ENCODE results near the gene COQ7. TPM values are rescaled to one million over a fixed set of nuclear protein-coding genes. Genes with fewer than 3 reads are reported as not detected.

COQ7 gene
- total RNA-seq, result 10 to 100 TPM; 13.2 to 14.6 TPM

GRCh38 chr16:19067349-19068236, at the start of gene COQ7:
Gene COQ7 (plus strand): TSS chr16:19067614. CDS start chr16:19067665, 51 bp downstream.
- H3K36me3 Mint-ChIP-seq (ENCODE audit: low read depth), result peaks cover 2% of the 10 kb centered on the region
- peaks cover 19% of the 10 kb centered on the region for H3K4me1 Mint-ChIP-seq
- peaks cover 3% of the 10 kb centered on the region for H3K27me3 Mint-ChIP-seq
- ChIA-PET POLR2A (interaction anchor here (0.6 to 1.6 kb wide), 9 partner anchors 45 to 488 kb away, joined by 3 to 6 read pairs (median 5); partner anchors contain the start of genes ARL6IP1, CCP110, ITPRIPL2 and RPS15A), CTCF (interaction anchor here (1.0 to 1.2 kb wide), 2 partner anchors 18 to 488 kb away, joined by 3 to 9 read pairs; partner anchors contain the start of gene VPS35L)
- DNase-seq, result peak; percentile 99
- H3K27ac Mint-ChIP-seq, result peak within 1 kb of the TSS; percentile 98
- no peaks in the 10 kb centered on the region for H3K9me3 Mint-ChIP-seq
- peak within 1 kb of the TSS; percentile 82 for H3K4me3 Mint-ChIP-seq

GRCh38 chr16:19020689-19021088, 46.7 kb upstream of the COQ7 start:
- POLR2A ChIA-PET, result no interaction called here
- peaks cover 3% of the 10 kb centered on the region for H3K27me3 Mint-ChIP-seq
- H3K4me3 Mint-ChIP-seq, result no peak overlapping the region
- H3K27ac Mint-ChIP-seq, result no peak overlapping the region
- no peaks in the 10 kb centered on the region for H3K36me3 Mint-ChIP-seq (ENCODE audit: low read depth)
- H3K4me1 Mint-ChIP-seq, result no peaks in the 10 kb centered on the region
- DNase-seq, result no peak
- CTCF ChIA-PET, result interaction anchor here (0.7 kb wide), 1 partner anchor 451 kb away, joined by 3 read pairs; no protein-coding TSS in a partner anchor
- H3K9me3 Mint-ChIP-seq, result no peaks in the 10 kb centered on the region

GRCh38 chr16:19021747-19022146, 45.7 kb upstream of the COQ7 start:
- CTCF ChIA-PET, result no interaction called here
- Mint-ChIP-seq H3K9me3 (no peaks in the 10 kb centered on the region), H3K36me3 (ENCODE audit: low read depth) (no peaks in the 10 kb centered on the region), H3K4me1 (no peaks in the 10 kb centered on the region), H3K4me3 (no peak overlapping the region), H3K27me3 (peaks cover 3% of the 10 kb centered on the region), H3K27ac (no peak overlapping the region)
- POLR2A ChIA-PET, result no interaction called here
- DNase-seq, result no peak

GRCh38 chr16:19027416-19027815, 40.0 kb upstream of the COQ7 start:
- Mint-ChIP-seq H3K4me1 (no peaks in the 10 kb centered on the region), H3K27ac (no peak overlapping the region), H3K27me3 (no peaks in the 10 kb centered on the region), H3K9me3 (no peaks in the 10 kb centered on the region), H3K36me3 (ENCODE audit: low read depth) (no peaks in the 10 kb centered on the region), H3K4me3 (no peak overlapping the region)
- POLR2A ChIA-PET, result no interaction called here
- CTCF ChIA-PET, result no interaction called here
- DNase-seq, result no peak

GRCh38 chr16:19029980-19030379, 37.4 kb upstream of the COQ7 start:
- no peaks in the 10 kb centered on the region for H3K9me3 Mint-ChIP-seq
- no peak overlapping the region for H3K27ac Mint-ChIP-seq
- H3K4me3 Mint-ChIP-seq, result no peak overlapping the region
- CTCF ChIA-PET, result no interaction called here
- H3K4me1 Mint-ChIP-seq, result no peaks in the 10 kb centered on the region
- no peak for DNase-seq
- no peaks in the 10 kb centered on the region for H3K36me3 Mint-ChIP-seq (ENCODE audit: low read depth)
- peaks cover 6% of the 10 kb centered on the region for H3K27me3 Mint-ChIP-seq
- POLR2A ChIA-PET, result no interaction called here

GRCh38 chr16:19031738-19032137, 35.7 kb upstream of the COQ7 start:
- CTCF ChIA-PET, result interaction anchor here (1.0 kb wide), 1 partner anchor 9 kb away, joined by 3 read pairs; no protein-coding TSS in a partner anchor
- no peaks in the 10 kb centered on the region for H3K4me1 Mint-ChIP-seq

GRCh38 chr16:19033761-19034160, 33.7 kb upstream of the COQ7 start:
- no peaks in the 10 kb centered on the region for H3K9me3 Mint-ChIP-seq
- ChIA-PET CTCF (no interaction called here), POLR2A (no interaction called here)
- peaks cover 8% of the 10 kb centered on the region for H3K27me3 Mint-ChIP-seq
- no peaks in the 10 kb centered on the region for H3K36me3 Mint-ChIP-seq (ENCODE audit: low read depth)
- H3K27ac Mint-ChIP-seq, result no peak overlapping the region
- no peaks in the 10 kb centered on the region for H3K4me1 Mint-ChIP-seq
- H3K4me3 Mint-ChIP-seq, result no peak overlapping the region
- DNase-seq, result no peak

More at GRCh38 chr16:19031738-19032137, 35.7 kb upstream of the COQ7 start:
- Mint-ChIP-seq H3K36me3 (ENCODE audit: low read depth) (no peaks in the 10 kb centered on the region), H3K27ac (no peak overlapping the region), H3K27me3 (peaks cover 8% of the 10 kb centered on the region), H3K4me3 (no peak overlapping the region), H3K9me3 (no peaks in the 10 kb centered on the region)
- POLR2A ChIA-PET, result no interaction called here
- DNase-seq, result no peak

GRCh38 chr16:19040400-19040799, 27.0 kb upstream of the COQ7 start:
- Mint-ChIP-seq H3K4me3 (no peak overlapping the region), H3K9me3 (no peaks in the 10 kb centered on the region), H3K4me1 (no peaks in the 10 kb centered on the region), H3K27me3 (peaks cover 2% of the 10 kb centered on the region), H3K27ac (no peak overlapping the region), H3K36me3 (ENCODE audit: low read depth) (no peaks in the 10 kb centered on the region)
- CTCF ChIA-PET, result no interaction called here
- POLR2A ChIA-PET, result no interaction called here
- no peak for DNase-seq

GRCh38 chr16:19044769-19045168, 22.6 kb upstream of the COQ7 start:
- no peaks in the 10 kb centered on the region for H3K36me3 Mint-ChIP-seq (ENCODE audit: low read depth)
- no peak for DNase-seq
- no peak overlapping the region for H3K27ac Mint-ChIP-seq
- H3K27me3 Mint-ChIP-seq, result no peaks in the 10 kb centered on the region
- CTCF ChIA-PET, result no interaction called here
- POLR2A ChIA-PET, result no interaction called here
- no peaks in the 10 kb centered on the region for H3K4me1 Mint-ChIP-seq
- no peak overlapping the region for H3K4me3 Mint-ChIP-seq
- no peaks in the 10 kb centered on the region for H3K9me3 Mint-ChIP-seq

- Mint-ChIP-seq H3K27me3 (no peaks in the 10 kb centered on the region), H3K36me3 (ENCODE audit: low read depth) (no peaks in the 10 kb centered on the region), H3K27ac (no peak overlapping the region), H3K9me3 (no peaks in the 10 kb centered on the region), H3K4me1 (no peaks in the 10 kb centered on the region), H3K4me3 (no peak overlapping the region)
- POLR2A ChIA-PET, result no interaction called here
- CTCF ChIA-PET, result no interaction called here
- no peak for DNase-seq
These were observed 21.4 kb upstream of the COQ7 start for GRCh38 chr16:19046062-19046461.

GRCh38 chr16:19062706-19063105, 4.7 kb upstream of the COQ7 start:
- no peak overlapping the region for H3K27ac Mint-ChIP-seq
- ChIA-PET CTCF (no interaction called here), POLR2A (interaction anchor here (0.6 kb wide), 1 partner anchor 22 kb away, joined by 4 read pairs; no protein-coding TSS in a partner anchor)
- H3K27me3 Mint-ChIP-seq, result peaks cover 3% of the 10 kb centered on the region
- no peaks in the 10 kb centered on the region for H3K36me3 Mint-ChIP-seq (ENCODE audit: low read depth)
- H3K9me3 Mint-ChIP-seq, result no peaks in the 10 kb centered on the region
- H3K4me3 Mint-ChIP-seq, result no peak overlapping the region
- no peak for DNase-seq
- H3K4me1 Mint-ChIP-seq, result peaks cover 7% of the 10 kb centered on the region

GRCh38 chr16:19066988-19067348, 446 bp upstream of the COQ7 start:
- no peak for DNase-seq
- POLR2A ChIA-PET, result interaction anchor here (0.9 to 1.6 kb wide), 8 partner anchors 45 to 488 kb away, joined by 3 to 6 read pairs (median 4); partner anchors contain the start of genes ARL6IP1, CCP110, ITPRIPL2 and RPS15A
- Mint-ChIP-seq H3K4me1 (peaks cover 19% of the 10 kb centered on the region), H3K36me3 (ENCODE audit: low read depth) (no peaks in the 10 kb centered on the region), H3K9me3 (no peaks in the 10 kb centered on the region), H3K27me3 (peaks cover 3% of the 10 kb centered on the region), H3K4me3 (peak overlapping the region; percentile 82), H3K27ac (peak overlapping the region; percentile 98)
- CTCF ChIA-PET, result interaction anchor here (1.0 to 1.2 kb wide), 2 partner anchors 19 to 489 kb away, joined by 3 to 9 read pairs; partner anchors contain the start of gene VPS35L

GRCh38 chr16:19068237-19068815, 912 bp downstream of the COQ7 start:
- DNase-seq, result no peak
- peak overlapping the region; percentile 82 for H3K4me3 Mint-ChIP-seq
- ChIA-PET POLR2A (interaction anchor here (0.6 to 1.6 kb wide), 9 partner anchors 10 to 445 kb away, joined by 3 to 6 read pairs (median 4); partner anchors contain the start of genes ARL6IP1, ITPRIPL2 and RPS15A), CTCF (interaction anchor here (0.7 to 1.7 kb wide), 5 partner anchors 17 to 487 kb away, joined by 3 to 9 read pairs (median 4); partner anchors contain the start of genes ARL6IP1 and VPS35L)
- H3K36me3 Mint-ChIP-seq (ENCODE audit: low read depth), result peaks cover 2% of the 10 kb centered on the region
- H3K27ac Mint-ChIP-seq, result peak overlapping the region; percentile 98
- peaks cover 19% of the 10 kb centered on the region for H3K4me1 Mint-ChIP-seq
- no peaks in the 10 kb centered on the region for H3K9me3 Mint-ChIP-seq
- peaks cover 2% of the 10 kb centered on the region for H3K27me3 Mint-ChIP-seq
